Muscle layer of duodenum (tissue), 2 donors: ENCODE results near the gene RAPGEF2.

Experiments used
- H3K27ac ChIP-seq: one replicate; pipeline ENCODE4 v1.7.0; 2013; ENCODE audit warnings: mild to moderate bottlenecking, low read length
- H3K27me3 ChIP-seq: one replicate; pipeline ENCODE4 v1.7.0; 2013; ENCODE audit warnings: low read depth, mild to moderate bottlenecking, control low read depth, low read length
- H3K36me3 ChIP-seq, 2 donors: one replicate each; pipeline ENCODE4 v1.7.0; 2013; ENCODE audit warnings: low read length in 2 of 2, control low read depth in 1 of 2, mild to moderate bottlenecking in 1 of 2; ENCODE audit not compliant: insufficient read depth in 2 of 2, control insufficient read depth in 1 of 2
- H3K4me1 ChIP-seq, 2 donors: one replicate each; pipeline ENCODE4 v1.7.0; 2013; ENCODE audit warnings: low read length in 2 of 2, mild to moderate bottlenecking in 2 of 2, control low read depth in 1 of 2, moderate library complexity in 1 of 2; ENCODE audit not compliant: insufficient read depth in 2 of 2, control insufficient read depth in 1 of 2
- H3K4me3 ChIP-seq, 2 donors: one replicate each; pipeline ENCODE4 v1.7.0; 2013; ENCODE audit warnings: low read length in 2 of 2, low read depth in 1 of 2, mild to moderate bottlenecking in 1 of 2
- H3K9me3 ChIP-seq, 2 donors: one replicate each; pipeline ENCODE4 v1.7.0; 2013; ENCODE audit warnings: low read length in 2 of 2, control low read depth in 1 of 2, mild to moderate bottlenecking in 1 of 2; ENCODE audit not compliant: control insufficient read depth in 1 of 2
- donor health status: healthy.

The RAPGEF2 gene

DNA sequence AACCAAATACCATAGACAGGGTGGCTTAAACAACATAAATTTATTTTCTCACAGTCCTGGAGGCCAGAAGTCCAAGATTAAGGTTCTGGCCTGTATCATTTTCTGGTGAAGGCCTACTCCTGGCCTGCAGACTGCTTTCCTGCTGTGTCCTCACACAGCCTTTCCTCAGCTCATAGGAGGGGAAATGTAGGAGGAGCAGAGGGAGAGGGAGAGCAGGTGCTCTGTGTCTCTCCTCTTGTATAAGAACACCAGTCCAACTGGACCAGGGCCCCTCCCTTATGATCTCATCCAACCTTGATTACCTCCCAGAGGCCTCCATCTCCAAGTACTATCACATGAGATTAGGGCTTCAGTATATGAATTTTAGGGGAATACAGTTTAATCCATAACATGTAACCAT lies 34.3 kb downstream of the RAPGEF2 start:
- Histone ChIP-seq H3K9me3 (no peaks in the 10 kb centered on the region), H3K36me3 (no peaks in the 10 kb centered on the region), H3K4me3 (no peak overlapping the region), H3K27ac (no peak overlapping the region), H3K27me3 (no peaks in the 10 kb centered on the region), H3K4me1 (peaks cover 0 to 22% of the 10 kb centered on the region in 2 donors)

DNA sequence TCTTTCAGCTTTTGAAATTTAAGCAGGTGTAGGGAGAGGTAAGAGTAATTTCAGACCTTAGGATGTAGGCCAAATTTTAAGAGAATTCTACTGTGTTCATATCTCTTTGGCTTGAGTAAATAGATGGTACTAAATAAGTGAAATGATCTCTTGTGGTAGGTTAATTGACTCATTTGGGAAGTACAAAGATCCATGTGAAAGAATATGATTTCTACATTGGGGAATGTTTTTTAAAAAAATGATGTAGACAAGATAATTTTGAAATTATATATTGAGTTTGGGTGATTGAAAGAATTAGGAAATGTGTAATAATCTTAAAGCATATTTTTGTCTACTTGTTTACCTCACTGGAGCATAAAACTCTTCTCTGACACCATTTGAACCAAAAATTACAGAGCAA lies 35.6 kb downstream of the RAPGEF2 start:
- H3K36me3 ChIP-seq, result no peaks in the 10 kb centered on the region
- no peaks in the 10 kb centered on the region for H3K27me3 ChIP-seq
- peaks cover 2 to 26% of the 10 kb centered on the region in 2 donors for H3K4me1 ChIP-seq
- no peak overlapping the region for H3K4me3 ChIP-seq
- no peaks in the 10 kb centered on the region for H3K9me3 ChIP-seq
- H3K27ac ChIP-seq, result no peak overlapping the region

DNA sequence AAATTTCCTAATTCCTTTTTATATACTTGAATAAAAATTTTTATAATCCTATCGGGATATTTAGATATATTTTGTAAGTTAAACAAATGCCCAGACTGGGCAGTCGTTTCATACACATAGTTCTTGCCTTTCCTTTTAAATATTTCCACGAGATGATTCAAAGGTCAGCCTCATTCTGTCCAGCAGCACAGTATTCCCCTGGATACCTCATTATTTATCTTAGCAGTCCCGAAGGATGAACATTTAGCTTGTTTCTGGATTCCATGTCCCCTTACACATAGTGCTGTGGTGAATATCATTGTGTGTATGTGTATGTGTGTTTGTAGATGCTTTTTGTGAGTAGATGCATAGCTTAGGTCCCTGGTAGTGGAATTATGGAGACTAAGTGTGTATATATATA lies 38.3 kb downstream of the RAPGEF2 start:
- Histone ChIP-seq H3K27me3 (no peaks in the 10 kb centered on the region), H3K4me3 (no peak overlapping the region), H3K4me1 (peaks cover 5 to 29% of the 10 kb centered on the region in 2 donors), H3K36me3 (no peaks in the 10 kb centered on the region), H3K9me3 (no peaks in the 10 kb centered on the region), H3K27ac (no peak overlapping the region)

DNA sequence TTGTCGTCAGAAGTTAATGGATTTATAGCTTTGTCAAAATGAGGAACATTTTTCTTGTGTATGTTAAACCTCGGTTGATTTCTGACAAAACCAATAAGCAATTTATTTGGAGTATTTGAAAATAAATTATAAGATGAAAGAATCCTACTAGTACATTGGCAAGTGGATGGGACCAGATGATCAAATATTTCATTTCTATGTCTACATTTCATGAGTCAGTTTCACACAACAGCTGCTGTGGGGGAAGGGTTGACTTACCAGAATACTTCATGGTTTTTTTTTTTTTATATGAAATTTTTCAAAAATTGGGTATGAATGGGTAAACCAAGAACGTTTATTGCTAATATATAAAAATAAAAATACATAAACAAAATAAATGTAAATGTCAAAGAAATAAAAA lies 39.4 kb downstream of the RAPGEF2 start:
- no peaks in the 10 kb centered on the region for H3K36me3 ChIP-seq

DNA sequence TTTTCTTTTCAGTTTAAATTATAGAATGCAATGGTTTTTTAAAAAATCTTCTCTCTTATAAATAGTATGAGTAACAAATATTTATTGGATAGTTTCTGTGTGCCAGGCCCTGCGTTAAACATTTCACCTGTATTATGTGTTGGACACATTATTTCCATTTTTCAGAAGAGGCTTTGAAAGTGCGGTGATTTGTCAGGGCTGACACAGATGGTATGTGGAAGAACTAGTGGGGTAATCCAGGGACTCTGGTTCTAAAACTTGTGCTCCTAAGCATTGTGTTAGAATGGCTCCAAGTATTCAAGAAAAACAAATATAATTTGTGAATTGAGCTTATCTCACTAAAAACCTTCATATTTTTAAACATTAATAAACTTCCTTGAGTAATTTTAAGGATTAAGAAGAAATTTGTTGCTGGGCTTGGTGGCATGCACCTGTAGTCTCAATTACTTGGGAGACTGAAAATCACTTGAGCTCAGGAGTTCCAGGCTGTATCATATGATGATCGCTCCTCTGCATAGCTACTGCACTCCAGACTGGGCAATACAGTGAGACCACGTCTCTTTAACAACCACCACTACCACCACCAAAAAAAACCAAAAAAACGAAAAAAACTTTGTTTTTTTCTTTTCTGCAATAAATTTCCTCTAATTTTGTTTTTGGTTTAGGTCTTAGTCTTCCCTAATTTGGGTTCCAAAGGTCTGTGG lies 40.0 kb downstream of the RAPGEF2 start:
- Histone ChIP-seq H3K27ac (no peak overlapping the region), H3K4me3 (no peak overlapping the region), H3K27me3 (no peaks in the 10 kb centered on the region), H3K36me3 (no peaks in the 10 kb centered on the region), H3K9me3 (no peaks in the 10 kb centered on the region), H3K4me1 (peaks cover 5 to 27% of the 10 kb centered on the region in 2 donors)

More for the DNA sequence above, 39.4 kb downstream of the RAPGEF2 start:
- Histone ChIP-seq H3K27ac (no peak overlapping the region), H3K27me3 (no peaks in the 10 kb centered on the region), H3K9me3 (no peaks in the 10 kb centered on the region), H3K4me3 (no peak overlapping the region), H3K4me1 (peaks cover 5 to 28% of the 10 kb centered on the region in 2 donors)

DNA sequence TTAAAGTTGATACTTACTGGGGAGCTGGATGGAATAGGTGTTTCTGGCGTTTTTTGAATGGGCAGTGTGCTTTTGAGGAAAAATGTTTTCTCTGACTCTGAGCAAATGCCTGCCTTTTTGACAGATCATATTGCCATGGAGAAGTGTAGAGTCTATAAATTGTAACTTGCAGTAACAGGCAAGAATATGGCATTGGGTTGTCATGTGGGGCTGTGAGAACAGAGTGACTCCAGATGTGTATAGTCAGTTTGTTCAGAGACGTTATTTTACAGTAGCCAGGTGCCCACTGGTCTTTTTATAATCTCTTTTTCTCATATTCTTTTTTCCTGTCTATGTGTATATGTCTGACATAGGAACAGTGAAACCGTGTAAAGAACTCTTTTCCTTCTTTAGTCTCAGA lies 40.8 kb downstream of the RAPGEF2 start:
- Histone ChIP-seq H3K27me3 (no peaks in the 10 kb centered on the region), H3K27ac (no peak overlapping the region), H3K36me3 (no peaks in the 10 kb centered on the region), H3K9me3 (no peaks in the 10 kb centered on the region), H3K4me1 (peaks cover 5 to 27% of the 10 kb centered on the region in 2 donors), H3K4me3 (no peak overlapping the region)

DNA sequence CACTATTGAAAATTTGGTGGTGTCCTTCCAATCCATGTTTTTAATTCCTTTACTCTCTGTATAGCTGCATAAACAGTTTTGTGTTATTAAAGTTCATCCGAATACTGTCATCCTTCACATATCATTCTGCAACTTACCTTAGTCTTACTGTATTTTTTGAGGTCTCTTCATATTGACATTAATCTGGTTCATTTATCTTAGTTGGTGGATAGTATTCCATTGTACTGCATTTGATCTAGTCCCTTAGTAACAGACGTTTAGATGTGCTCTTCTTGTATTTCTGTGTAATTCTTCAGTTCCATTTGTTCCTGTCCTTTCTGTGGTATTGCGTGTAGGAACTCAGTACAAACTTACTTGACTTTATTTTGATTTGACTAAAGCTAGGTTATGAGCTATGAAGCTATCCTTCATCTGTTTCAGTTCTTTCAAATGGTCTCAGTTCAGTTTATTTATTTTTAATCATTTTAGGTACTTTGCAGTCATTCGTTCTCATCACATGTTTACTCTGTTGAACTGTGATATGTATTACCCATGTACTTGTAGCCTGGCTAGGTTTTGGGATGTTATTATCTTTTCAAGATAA lies 41.3 kb downstream of the RAPGEF2 start:
- H3K4me3 ChIP-seq, result no peak overlapping the region
- no peak overlapping the region for H3K27ac ChIP-seq
- no peaks in the 10 kb centered on the region for H3K27me3 ChIP-seq
- no peaks in the 10 kb centered on the region for H3K36me3 ChIP-seq
- peaks cover 5 to 24% of the 10 kb centered on the region in 2 donors for H3K4me1 ChIP-seq
- H3K9me3 ChIP-seq, result no peaks in the 10 kb centered on the region

DNA sequence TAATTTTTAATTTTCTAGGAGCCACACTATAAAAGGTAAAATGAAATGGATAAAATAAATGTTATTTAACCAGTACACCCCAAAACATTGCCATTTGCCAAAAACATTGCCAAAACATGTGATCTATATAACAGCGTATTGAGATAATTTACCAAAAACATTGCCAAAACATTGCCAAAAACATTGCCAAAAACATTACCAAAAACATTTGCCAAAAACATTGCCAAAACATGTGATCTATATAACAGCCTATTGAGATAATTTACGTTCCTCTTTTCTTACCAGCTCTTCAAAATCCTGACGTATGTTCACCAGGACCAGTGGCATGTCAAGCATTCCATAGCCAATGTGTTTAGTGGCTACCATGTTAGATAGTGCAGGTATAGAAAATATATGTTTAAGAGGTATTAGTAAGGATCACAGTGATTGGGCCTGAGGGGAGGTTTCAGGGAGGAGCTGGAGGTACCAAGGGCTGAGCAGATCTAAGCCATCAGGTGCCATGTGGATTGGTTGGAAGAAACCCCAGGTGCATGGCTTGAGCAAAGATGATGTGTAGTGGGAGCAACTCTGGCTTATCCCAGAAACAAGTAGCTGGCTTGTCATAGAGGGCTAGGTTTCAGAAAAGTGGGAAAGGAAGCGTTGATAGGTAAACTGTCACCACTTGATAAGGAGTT lies 42.6 kb downstream of the RAPGEF2 start:
- H3K27ac ChIP-seq, result no peak overlapping the region
- no peaks in the 10 kb centered on the region for H3K36me3 ChIP-seq
- no peak overlapping the region for H3K4me3 ChIP-seq
- H3K4me1 ChIP-seq, result peaks cover 5 to 20% of the 10 kb centered on the region in 2 donors
- no peaks in the 10 kb centered on the region for H3K27me3 ChIP-seq
- no peaks in the 10 kb centered on the region for H3K9me3 ChIP-seq

DNA sequence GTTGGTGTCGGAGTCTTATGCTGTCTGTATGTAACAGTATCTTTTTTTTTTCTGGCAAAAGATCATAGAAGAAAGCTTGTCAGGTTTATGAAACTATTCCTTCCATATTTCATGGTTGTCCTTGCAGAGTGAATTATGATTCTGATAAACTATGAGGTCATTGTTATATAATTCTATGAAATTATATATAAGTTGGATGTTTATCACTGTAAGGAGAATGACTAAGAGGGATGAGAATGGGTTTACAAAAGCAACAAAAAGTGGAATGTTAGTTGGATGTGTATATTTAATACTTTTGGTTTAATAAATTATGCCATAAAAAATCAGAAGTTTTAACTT lies 43.1 kb downstream of the RAPGEF2 start:
- H3K36me3 ChIP-seq, result no peaks in the 10 kb centered on the region
- H3K27ac ChIP-seq, result no peak overlapping the region
- H3K4me3 ChIP-seq, result no peak overlapping the region
- H3K27me3 ChIP-seq, result no peaks in the 10 kb centered on the region
- no peaks in the 10 kb centered on the region for H3K9me3 ChIP-seq
- peaks cover 5 to 22% of the 10 kb centered on the region in 2 donors for H3K4me1 ChIP-seq

DNA sequence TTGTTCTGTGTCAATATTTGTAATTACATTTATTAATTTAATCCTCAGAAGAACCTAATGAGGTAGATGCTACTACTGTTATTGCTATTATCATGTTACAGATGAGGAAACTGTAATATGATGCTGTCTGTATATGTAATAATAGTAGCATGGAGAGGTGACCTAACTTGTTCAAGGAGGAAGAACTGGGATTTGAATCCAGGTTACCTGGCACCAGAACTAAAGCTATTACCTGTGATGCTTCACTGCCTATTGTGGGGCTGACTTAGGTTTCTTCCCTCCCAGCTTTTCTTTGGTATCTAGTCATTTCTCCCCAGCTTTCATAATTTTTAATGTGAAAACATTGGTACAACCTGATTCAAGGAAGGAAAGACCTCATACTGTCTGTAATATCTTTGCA lies 43.6 kb downstream of the RAPGEF2 start:
- Histone ChIP-seq H3K27ac (no peak overlapping the region), H3K36me3 (no peaks in the 10 kb centered on the region), H3K27me3 (no peaks in the 10 kb centered on the region), H3K4me3 (no peak overlapping the region), H3K9me3 (no peaks in the 10 kb centered on the region), H3K4me1 (peaks cover 5 to 26% of the 10 kb centered on the region in 2 donors)

DNA sequence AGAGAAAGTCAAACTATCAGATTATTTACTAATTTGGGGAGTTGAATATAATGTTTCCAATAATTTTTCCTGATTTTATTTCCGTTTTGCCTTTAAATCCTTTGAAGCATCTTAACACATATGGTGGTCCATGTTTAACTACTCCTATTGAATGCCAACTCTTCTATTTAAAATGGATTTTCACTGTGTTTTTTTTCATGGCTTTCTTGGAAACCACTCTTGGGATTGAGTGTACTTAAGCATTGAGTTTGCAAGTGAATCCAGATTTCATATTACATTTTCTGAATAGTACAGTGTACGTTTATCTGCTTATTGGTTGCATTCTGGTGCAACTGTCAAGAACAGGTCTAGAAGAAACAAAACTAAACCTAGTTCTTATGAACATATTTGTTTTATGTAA lies 45.6 kb downstream of the RAPGEF2 start:
- Histone ChIP-seq H3K36me3 (no peaks in the 10 kb centered on the region), H3K27me3 (no peaks in the 10 kb centered on the region), H3K4me3 (no peak overlapping the region), H3K27ac (no peak overlapping the region), H3K9me3 (no peaks in the 10 kb centered on the region), H3K4me1 (peaks cover 3 to 22% of the 10 kb centered on the region in 2 donors)
